Measurements from ENCODE around the gene ZNF556. TPM values are rescaled to one million over a fixed set of nuclear protein-coding genes. Genes with fewer than 3 reads are reported as not detected.

ZNF556 gene
- total RNA-seq, 1 donor from 2014 or later: 0.09 TPM

GRCh38 chr19:2840794-2841791, 26.0 kb upstream of the ZNF556 start, which contains the start of gene ZNF555:
TSS of gene ZNF555 (plus strand) at chr19:2841475. CDS start at chr19:2841573, 98 bp downstream.
- H3K9me3 Mint-ChIP-seq: peaks cover 21% of the 10 kb centered on the region
- peak within 1 kb of the TSS; percentile 93 for H3K27ac Mint-ChIP-seq
- peak; percentile 95 to 97 for DNase-seq (ENCODE audit: low spot score in 2 of 2, unreplicated experiment in 2 of 2)
- H3K36me3 Mint-ChIP-seq: peaks cover 37% of the 10 kb centered on the region
- H3K4me3 Mint-ChIP-seq: peak within 1 kb of the TSS; percentile 92
- H3K4me1 Mint-ChIP-seq: peaks cover 9% of the 10 kb centered on the region
- no peaks in the 10 kb centered on the region for H3K27me3 Mint-ChIP-seq (ENCODE audit: low read depth)
- TF ChIP-seq CTCF (IDR thresholded peaks at IDR 0.05; ENCODE audit: unreplicated experiment): peak; percentile 76

- Mint-ChIP-seq H3K36me3 (peaks cover 37% of the 10 kb centered on the region), H3K27me3 (ENCODE audit: low read depth) (no peaks in the 10 kb centered on the region), H3K4me1 (peaks cover 9% of the 10 kb centered on the region), H3K9me3 (peaks cover 16% of the 10 kb centered on the region), H3K4me3 (peak overlapping the region; percentile 80), H3K27ac (no peak overlapping the region)
- TF ChIP-seq CTCF (IDR thresholded peaks at IDR 0.05; ENCODE audit: unreplicated experiment): no peak
- DNase-seq (ENCODE audit: low spot score in 2 of 2, unreplicated experiment in 2 of 2): peak in 1 of 2 experiments; percentile 48
These were observed 25.1 kb upstream of the ZNF556 start for GRCh38 chr19:2841855-2842574.

GRCh38 chr19:2845107-2845506, 22.0 kb upstream of the ZNF556 start:
- H3K27ac Mint-ChIP-seq: no peak overlapping the region
- peaks cover 9% of the 10 kb centered on the region for H3K4me1 Mint-ChIP-seq
- H3K4me3 Mint-ChIP-seq: no peak overlapping the region
- DNase-seq (ENCODE audit: low spot score in 2 of 2, unreplicated experiment in 2 of 2): no peak
- H3K27me3 Mint-ChIP-seq (ENCODE audit: low read depth): no peaks in the 10 kb centered on the region
- H3K36me3 Mint-ChIP-seq: peaks cover 41% of the 10 kb centered on the region
- TF ChIP-seq CTCF (IDR thresholded peaks at IDR 0.05; ENCODE audit: unreplicated experiment): no peak
- H3K9me3 Mint-ChIP-seq: peaks cover 20% of the 10 kb centered on the region

GRCh38 chr19:2846180-2846894, 20.8 kb upstream of the ZNF556 start:
- H3K9me3 Mint-ChIP-seq: peaks cover 29% of the 10 kb centered on the region
- no peaks in the 10 kb centered on the region for H3K27me3 Mint-ChIP-seq (ENCODE audit: low read depth)
- H3K4me3 Mint-ChIP-seq: no peak overlapping the region
- H3K27ac Mint-ChIP-seq: no peak overlapping the region
- H3K36me3 Mint-ChIP-seq: peaks cover 51% of the 10 kb centered on the region
- no peak for TF ChIP-seq CTCF (IDR thresholded peaks at IDR 0.05; ENCODE audit: unreplicated experiment)
- DNase-seq (ENCODE audit: low spot score in 2 of 2, unreplicated experiment in 2 of 2): no peak
- peaks cover 9% of the 10 kb centered on the region for H3K4me1 Mint-ChIP-seq

GRCh38 chr19:2847507-2847906, 19.6 kb upstream of the ZNF556 start:
- no peak for TF ChIP-seq CTCF (IDR thresholded peaks at IDR 0.05; ENCODE audit: unreplicated experiment)
- H3K4me3 Mint-ChIP-seq: no peak overlapping the region

More at GRCh38 chr19:2847507-2847906, 19.6 kb upstream of the ZNF556 start:
- peaks cover 4% of the 10 kb centered on the region for H3K4me1 Mint-ChIP-seq
- H3K27ac Mint-ChIP-seq: no peak overlapping the region
- H3K9me3 Mint-ChIP-seq: peaks cover 41% of the 10 kb centered on the region
- no peaks in the 10 kb centered on the region for H3K27me3 Mint-ChIP-seq (ENCODE audit: low read depth)
- peaks cover 60% of the 10 kb centered on the region for H3K36me3 Mint-ChIP-seq
- no peak for DNase-seq (ENCODE audit: low spot score in 2 of 2, unreplicated experiment in 2 of 2)

Data from mesothelial cell of epicardium (in vitro differentiated cells).